ENCODE data around the gene CHAF1A.
A peak's percentile ranks its signal among the peaks of the same experiment; 100 is the strongest.

The CHAF1A gene

GRCh38 chr19:4454747-4455718 lies 52.6 kb downstream of the CHAF1A start:
- no peak for DNase-seq (ENCODE audit: low read depth in 2 of 2)

DNA sequence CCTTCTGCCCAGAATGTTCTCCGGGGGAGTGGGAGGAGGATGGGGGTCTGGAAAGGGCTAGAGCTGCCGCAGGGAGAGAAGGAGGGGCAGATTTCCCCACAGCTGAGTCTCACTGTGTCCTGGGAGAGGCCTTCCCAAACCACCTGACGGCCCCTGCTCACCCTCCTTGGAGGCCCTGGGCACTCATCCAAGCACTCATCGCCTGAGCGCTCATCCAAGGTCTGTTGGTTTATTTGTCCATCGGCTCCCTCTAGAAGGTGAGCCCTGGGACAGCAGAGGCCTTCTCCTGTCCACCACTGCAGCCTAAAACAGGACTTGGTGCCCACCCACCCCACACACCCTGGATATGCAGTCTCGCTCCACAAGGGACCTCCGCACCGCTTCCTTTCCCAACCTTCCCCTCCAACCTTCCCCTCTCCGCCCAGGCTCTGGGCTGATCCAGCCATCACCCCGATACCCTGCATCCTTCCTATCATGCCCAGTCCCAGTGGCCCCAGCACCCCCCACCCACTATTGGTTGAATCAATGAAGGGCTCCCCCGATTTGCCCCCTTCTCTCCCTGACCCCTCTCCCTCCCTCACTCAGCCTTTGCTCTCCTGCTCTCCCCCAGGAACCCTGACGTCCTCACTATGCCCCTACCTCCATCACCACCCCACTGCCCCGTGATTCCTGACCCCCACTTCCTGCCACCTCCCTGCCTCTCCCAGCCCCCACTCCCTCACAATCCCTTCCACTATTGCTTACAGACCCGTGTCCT lies 53.5 kb downstream of the CHAF1A start:
- no peak for DNase-seq (ENCODE audit: low read depth in 2 of 2)

GRCh38 chr19:4456476-4456842 lies 54.0 kb downstream of the CHAF1A start:
- no peak for DNase-seq (ENCODE audit: low read depth in 2 of 2)

GRCh38 chr19:4456843-4457653 lies 54.6 kb downstream of the CHAF1A start:
- peak in 1 of 2 donors; percentile 26 for DNase-seq (ENCODE audit: low read depth in 2 of 2)

DNA sequence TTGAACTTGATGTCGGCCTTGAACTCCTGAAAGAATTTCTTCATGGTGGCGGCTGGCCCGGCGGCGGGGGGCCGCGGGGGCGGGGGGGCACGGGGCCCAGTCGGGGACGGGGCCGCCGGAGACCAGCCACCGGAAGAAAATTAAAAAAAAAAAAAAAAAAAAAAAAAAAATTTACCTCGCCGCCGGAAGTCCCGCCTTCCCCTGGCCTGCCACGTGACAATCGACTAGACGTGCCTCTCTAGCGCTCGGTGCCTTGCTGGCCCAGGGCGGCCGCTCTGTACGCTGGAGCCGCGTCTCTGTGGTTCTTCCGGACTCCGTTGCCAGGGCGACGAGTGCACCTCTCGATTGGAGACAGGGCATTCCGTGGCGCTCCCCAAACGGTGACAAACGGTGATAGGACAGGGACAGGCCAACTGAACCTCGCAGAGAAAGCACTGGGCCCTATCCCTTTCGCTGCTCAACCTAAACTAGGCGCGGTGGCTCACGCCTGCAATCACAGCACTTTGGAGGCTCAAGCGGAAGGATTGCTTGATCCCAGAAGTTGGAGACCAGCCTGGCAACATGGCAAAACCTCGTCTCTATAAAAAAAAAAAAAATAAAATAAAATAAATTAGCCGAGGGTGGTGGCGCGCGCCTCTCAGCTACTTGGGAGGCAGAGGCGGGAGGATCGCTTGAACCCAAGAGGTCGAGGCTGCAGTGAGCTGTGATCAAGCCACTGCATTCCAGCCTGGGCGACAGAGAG lies 55.4 kb downstream of the CHAF1A start, which contains the start of gene UBXN6:
TSS of gene UBXN6 (minus strand) at position 141 of the 742 bp plus-strand sequence. CDS start at position 44, 97 bp downstream.
- DNase-seq (ENCODE audit: low read depth in 2 of 2) = peak; percentile 97 to 98

DNA sequence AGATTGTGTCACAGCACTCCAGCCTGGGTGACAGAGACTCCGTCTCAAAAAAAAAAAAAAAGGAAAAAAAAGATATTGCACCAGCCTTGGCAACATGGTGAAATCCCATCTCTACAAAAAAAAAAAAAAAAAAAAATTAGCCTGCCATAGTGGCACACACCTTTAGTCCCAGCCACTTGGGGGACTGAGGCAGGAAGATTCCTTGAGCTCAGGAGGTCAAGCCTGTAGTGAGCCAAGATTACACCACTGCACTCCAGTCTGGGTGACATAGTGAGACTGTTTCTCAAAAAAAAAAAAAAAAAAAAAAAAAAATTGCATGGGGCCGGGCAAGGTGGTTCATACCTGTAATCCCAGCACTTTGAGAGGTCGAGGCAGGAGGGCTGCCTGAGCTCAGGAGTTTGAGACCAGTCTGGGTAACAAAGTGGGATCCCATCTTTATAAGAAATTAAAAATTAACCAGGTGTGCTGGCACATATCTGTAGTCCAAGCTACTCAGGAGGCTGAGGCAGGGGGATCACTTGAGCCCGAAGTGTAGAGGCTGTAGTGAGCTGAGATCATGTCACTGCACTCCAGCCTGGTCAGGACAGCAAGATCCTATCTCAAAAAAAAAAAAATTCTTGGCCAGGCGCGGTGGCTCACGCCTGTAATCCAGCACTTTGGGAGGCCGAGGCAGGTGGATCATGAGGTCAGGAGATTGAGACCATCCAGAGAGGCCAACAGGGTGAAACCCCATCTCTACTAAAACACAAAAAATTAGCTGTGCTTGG lies 62.6 kb downstream of the CHAF1A start:
- DNase-seq (ENCODE audit: low read depth in 2 of 2) = no peak

DNA sequence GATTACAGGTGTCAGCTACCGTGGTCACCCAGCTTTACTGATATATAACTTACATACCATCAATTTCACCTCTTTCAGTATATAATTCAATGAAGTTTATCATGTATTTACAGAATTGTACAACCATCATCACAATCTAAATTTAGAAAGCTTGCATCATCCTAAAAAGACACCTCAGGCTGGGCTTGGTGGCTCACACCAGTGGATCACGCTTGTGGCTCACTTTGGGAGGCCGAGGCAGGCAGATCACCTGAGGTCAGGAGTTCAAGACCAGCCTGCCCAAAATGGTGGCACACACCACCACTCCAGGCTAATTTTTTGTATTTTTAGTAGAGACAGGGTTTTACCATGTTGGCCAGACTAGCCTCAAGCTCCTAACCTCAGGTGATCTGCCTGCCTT lies 65.4 kb downstream of the CHAF1A start:
- no peak for DNase-seq (ENCODE audit: low read depth in 2 of 2)

GRCh38 chr19:4471403-4472173 lies 69.1 kb downstream of the CHAF1A start:
- DNase-seq (ENCODE audit: low read depth in 2 of 2) = peak; percentile 97 to 98

DNA sequence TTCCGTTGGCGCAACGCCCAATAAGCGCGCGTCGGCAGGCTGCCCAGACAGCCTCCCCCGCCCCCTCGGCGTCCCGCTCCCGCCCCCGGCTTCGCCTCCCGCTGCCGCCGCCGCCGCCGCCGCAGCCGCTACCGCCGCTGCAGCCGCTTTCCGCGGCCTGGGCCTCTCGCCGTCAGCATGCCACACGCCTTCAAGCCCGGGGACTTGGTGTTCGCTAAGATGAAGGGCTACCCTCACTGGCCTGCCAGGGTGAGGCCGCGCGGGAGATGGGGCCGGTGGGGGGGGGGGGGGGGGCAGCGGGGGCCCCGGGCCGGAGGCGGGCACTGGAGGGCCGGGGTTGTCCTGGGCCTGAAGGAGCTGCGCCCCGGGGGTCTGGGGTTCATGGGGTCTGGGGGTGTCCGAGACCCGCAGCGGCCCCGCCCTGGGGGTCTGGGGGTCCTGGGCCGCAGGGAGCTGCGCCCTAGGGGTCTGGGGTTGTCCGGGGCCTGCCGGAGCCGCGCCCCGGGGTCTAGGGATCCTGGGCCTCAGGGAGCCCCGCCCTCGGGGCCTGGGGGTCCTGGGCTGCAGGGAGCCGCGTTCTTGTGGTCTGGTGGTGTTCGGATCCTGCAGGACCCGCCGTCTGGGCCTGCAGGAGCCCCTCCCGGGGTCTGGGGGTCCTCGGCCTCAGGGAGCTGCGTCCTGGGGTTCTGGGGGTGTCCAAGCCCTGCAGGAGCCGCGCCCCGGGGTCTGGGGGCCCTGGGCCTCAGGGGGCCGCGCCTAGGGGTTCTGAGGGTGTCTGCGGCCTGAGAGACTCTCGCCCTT lies 69.9 kb downstream of the CHAF1A start, which contains the start of gene HDGFL2:
TSS of gene HDGFL2 (plus strand) at position 124 of the 801 bp plus-strand sequence. CDS start at position 178, 54 bp downstream.
- DNase-seq (ENCODE audit: low read depth in 2 of 2) = no peak

DNA sequence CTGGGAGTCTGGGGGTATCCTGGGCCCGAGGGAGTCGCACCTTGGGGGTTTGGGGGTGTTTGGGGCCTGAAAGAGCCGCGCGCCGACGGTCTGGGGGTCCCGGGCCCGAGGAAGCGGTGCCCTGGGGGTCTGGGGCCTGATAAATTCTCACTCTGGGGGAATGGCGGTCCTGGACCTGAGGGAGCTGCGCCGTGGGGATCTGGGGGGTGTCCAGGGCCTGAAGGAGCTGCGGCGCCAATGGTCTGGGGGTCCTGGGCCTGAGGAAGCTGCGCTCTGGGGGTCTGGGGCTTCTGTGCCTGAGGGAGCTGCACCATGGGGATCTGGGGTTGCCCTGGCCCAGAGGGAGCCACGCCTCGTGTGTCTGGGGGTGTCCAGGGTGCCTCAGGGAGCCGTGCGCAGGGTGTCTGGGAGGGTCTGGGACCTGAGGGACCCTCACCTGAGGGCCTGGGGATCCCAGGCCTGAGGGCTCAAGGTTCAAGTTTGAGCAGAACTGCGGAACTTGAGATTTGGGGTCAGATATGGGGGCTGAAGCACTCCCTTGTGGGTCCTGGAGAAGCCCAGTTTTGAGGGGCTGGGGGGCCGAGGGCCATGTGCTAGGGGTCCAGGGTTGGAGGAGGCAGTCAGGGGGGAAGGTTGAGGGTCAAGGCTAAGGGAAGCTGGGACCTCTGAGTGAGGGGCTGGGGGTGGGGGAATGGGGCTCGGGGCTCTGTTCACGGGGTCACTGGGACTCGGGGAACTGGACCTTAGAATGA lies 70.7 kb downstream of the CHAF1A start:
- no peak for DNase-seq (ENCODE audit: low read depth in 2 of 2)

DNA sequence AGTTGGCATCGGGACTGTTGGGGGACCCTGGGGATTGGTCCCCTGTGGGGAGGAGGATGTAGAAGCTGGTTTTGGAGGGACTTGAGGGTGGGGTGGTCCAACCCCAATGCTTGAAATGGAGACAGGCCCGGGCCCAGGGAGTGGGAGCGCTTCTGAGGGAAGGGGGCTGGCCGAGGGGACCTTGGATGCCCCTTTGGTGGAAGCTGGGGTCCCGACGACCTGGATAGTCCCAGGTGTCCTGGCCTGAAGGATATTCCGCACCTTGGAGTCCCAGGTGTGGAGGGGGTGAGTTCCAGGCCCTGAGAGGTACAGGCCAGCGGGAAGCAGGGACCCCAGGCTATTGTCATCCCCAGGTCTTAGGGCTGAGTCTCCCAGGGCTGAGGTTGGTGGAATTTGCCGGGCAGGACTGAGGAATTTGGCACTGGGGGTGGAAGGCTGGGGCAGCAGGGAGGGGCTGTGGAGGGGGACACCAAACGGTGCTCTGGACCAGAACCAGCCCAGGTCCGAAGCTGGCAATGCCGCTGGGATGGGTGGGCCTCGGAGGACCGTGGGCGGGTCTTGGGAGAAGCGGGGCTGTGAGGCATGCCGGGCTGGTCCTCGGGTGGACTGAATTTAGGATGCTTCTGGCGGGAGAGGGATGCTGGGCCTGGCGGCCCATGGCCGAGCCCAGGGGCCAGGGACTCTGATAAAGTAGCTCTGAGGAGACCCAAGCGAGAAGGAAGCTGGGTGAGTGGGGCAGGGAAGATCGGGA lies 71.5 kb downstream of the CHAF1A start:
- no peak for DNase-seq (ENCODE audit: low read depth in 2 of 2)

- DNase-seq (ENCODE audit: low read depth in 2 of 2) = no peak
Observed at GRCh38 chr19:4474514-4475022, 72.1 kb downstream of the CHAF1A start.

GRCh38 chr19:4477034-4477801 lies 74.8 kb downstream of the CHAF1A start:
- no peak for DNase-seq (ENCODE audit: low read depth in 2 of 2)

DNA sequence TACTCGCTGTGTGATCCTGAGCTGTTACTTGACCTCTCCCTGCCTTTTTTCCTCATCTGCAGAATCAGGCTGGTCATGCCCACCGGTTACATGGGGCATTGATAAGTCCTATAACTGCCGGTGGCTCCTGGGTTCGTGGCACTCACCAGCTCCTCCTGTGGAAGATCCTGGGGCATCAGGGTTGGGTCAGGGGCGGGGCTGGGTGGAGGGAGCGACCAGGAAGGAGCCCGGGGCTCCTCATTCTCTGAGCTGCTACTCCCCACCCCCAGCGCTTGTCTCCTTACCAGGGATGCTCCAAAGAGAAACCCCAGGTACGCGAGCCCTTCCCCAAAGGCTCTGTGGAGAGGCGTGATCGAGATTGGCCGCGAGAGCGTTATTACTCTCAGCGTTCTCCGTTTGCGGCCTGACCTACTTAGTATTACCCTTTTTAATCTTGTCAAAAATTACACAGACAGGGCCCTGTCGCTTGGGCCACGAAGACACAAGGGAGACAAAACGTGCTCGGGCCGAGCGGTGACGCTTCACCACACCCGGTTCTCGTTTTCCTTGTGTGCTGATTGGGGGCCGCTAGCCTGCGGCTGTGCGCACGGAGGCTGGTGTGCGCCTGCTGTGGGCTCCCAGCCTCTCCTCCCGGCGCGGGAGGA lies 80.4 kb downstream of the CHAF1A start:
- DNase-seq (ENCODE audit: low read depth in 2 of 2) = no peak

DNA sequence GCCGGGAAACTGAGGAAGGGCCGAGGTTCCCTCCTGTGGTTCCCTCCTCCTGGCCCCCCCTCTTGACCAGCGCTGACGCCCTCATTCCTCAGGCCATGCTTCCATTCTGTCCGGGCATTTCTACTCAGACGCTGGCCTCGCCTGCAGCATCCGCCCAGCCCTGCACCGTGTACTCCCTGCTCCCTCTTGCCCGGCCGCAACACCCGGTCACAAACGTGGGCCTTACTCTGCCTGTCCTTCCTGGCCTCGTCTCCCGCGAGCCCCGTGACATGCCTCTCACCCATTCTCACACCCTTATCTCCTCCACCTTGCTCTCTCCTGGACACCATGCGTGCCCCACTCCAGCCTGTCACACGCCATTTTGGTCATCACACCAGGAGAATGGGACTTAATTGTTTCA lies 80.9 kb downstream of the CHAF1A start:
- DNase-seq (ENCODE audit: low read depth in 2 of 2) = no peak

DNA sequence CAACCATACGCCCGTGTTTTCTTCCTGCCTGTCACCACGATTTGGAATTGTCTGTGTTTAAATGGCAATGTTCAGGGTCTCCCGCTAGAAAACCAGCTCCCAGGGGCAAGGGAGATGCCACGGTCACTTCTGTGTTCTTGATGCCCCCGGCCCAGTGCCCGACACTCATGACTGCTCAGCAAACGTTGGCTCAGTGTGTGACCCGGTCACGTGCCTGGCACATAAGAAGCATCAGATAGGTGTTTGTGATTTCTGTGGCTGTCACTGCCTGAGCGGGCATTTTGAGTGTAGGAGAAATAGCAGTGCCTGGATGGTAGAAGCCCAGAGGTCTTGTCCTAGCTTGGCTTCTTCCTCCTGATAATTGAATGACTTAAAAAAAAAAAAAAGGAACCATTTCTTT lies 85.1 kb downstream of the CHAF1A start:
- DNase-seq (ENCODE audit: low read depth in 2 of 2) = no peak
